ENCODE measurements around the gene RPL28.
"Not testable (repeated sequence)": the region's sequence is repeated elsewhere in the genome, so short reads cannot be mapped to it uniquely, and the experiment has no call there.

Gene RPL28

GRCh38 chr19:55418185-55418584, 32.5 kb downstream of the RPL28 start:
- H2BK15ac ChIP-seq (ENCODE audit: low read length) = no peak overlapping the region
- no peaks in the 10 kb centered on the region for H3K9me3 ChIP-seq (replicated peaks in 1 of 2; ENCODE audit: control insufficient read depth in 2 of 2, insufficient read depth in 1 of 2, low read depth in 1 of 2, low read length in 2 of 2)
- H3K27ac ChIP-seq (replicated peaks; ENCODE audit: low read length) = no peak overlapping the region
- H3K36me3 ChIP-seq (replicated peaks in 1 of 2; ENCODE audit: control insufficient read depth in 2 of 2, insufficient read depth in 2 of 2, low read length in 2 of 2) = no peaks in the 10 kb centered on the region
- peaks cover 0 to 2% (median 0%) of the 10 kb centered on the region in 3 experiments for H3K27me3 ChIP-seq (ENCODE audit: control insufficient read depth in 3 of 3, insufficient read depth in 3 of 3, low read depth in 1 of 3, low read length in 3 of 3)
- H2AFZ ChIP-seq (ENCODE audit: low read length) = peak overlapping the region; percentile 46
- no peak overlapping the region for H4K8ac ChIP-seq (ENCODE audit: low read depth, low read length)
- peak; percentile 67 for DNase-seq (ENCODE audit: low spot score)
- H3K4ac ChIP-seq (ENCODE audit: low read length) = no peak overlapping the region
- H3K79me1 ChIP-seq (ENCODE audit: low read depth, low read length) = no peaks in the 10 kb centered on the region
- no peak overlapping the region for H2BK120ac ChIP-seq (ENCODE audit: low read depth, low read length)
- H3K4me1 ChIP-seq (ENCODE audit: control insufficient read depth in 2 of 2, insufficient read depth in 1 of 2, low read depth in 1 of 2, low read length in 2 of 2) = peaks cover 0 to 2% of the 10 kb centered on the region in 2 donors
- no peak overlapping the region for H2BK12ac ChIP-seq (ENCODE audit: low read length)
- H2BK5ac ChIP-seq (ENCODE audit: low read length) = no peak overlapping the region
- H3K9ac ChIP-seq (ENCODE audit: low read depth, low read length, poor library complexity) = peak overlapping the region; percentile 24
- H3K18ac ChIP-seq (ENCODE audit: low read length) = no peak overlapping the region
- H3K4me2 ChIP-seq (ENCODE audit: insufficient read depth, low read length, poor library complexity, severe bottlenecking) = no peak overlapping the region
- H2AK5ac ChIP-seq (ENCODE audit: low read depth, low read length) = no peak overlapping the region
- H3K4me3 ChIP-seq (ENCODE audit: low read length in 2 of 2) = no peak overlapping the region
- WGBS, 2 donors (ENCODE audit: extremely low coverage in 2 of 2, insufficient read length in 2 of 2, insufficient replicate concordance in 1 of 2) = no CpG with 5 or more reads among the region's 7 CpGs
- no peak overlapping the region for H3K14ac ChIP-seq (ENCODE audit: low read length)
- H3K23ac ChIP-seq (ENCODE audit: low read depth, low read length, poor library complexity) = no peak overlapping the region
- no peak overlapping the region for H4K91ac ChIP-seq (ENCODE audit: low read depth, low read length, poor library complexity)

- Histone ChIP-seq H3K27ac (replicated peaks; ENCODE audit: low read length) (no peak overlapping the region), H3K4me3 (ENCODE audit: low read length in 2 of 2) (no peak overlapping the region), H3K36me3 (replicated peaks in 1 of 2; ENCODE audit: control insufficient read depth in 2 of 2, insufficient read depth in 2 of 2, low read length in 2 of 2) (no peaks in the 10 kb centered on the region), H2BK5ac (ENCODE audit: low read length) (no peak overlapping the region), H3K9me3 (replicated peaks in 1 of 2; ENCODE audit: control insufficient read depth in 2 of 2, insufficient read depth in 1 of 2, low read depth in 1 of 2, low read length in 2 of 2) (no peaks in the 10 kb centered on the region), H3K4me2 (ENCODE audit: insufficient read depth, low read length, poor library complexity, severe bottlenecking) (no peak overlapping the region), H3K4ac (ENCODE audit: low read length) (no peak overlapping the region), H3K14ac (ENCODE audit: low read length) (no peak overlapping the region), H3K27me3 (ENCODE audit: control insufficient read depth in 3 of 3, insufficient read depth in 3 of 3, low read depth in 1 of 3, low read length in 3 of 3) (peaks cover 0 to 2% (median 0%) of the 10 kb centered on the region in 3 experiments), H2BK15ac (ENCODE audit: low read length) (peak overlapping the region; percentile 49), H4K91ac (ENCODE audit: low read depth, low read length, poor library complexity) (no peak overlapping the region), H2AK5ac (ENCODE audit: low read depth, low read length) (no peak overlapping the region), H2BK12ac (ENCODE audit: low read length) (no peak overlapping the region), H2BK120ac (ENCODE audit: low read depth, low read length) (no peak overlapping the region), H3K18ac (ENCODE audit: low read length) (no peak overlapping the region), H3K9ac (ENCODE audit: low read depth, low read length, poor library complexity) (no peak overlapping the region), H3K79me1 (ENCODE audit: low read depth, low read length) (no peaks in the 10 kb centered on the region), H2AFZ (ENCODE audit: low read length) (no peak overlapping the region), H4K8ac (ENCODE audit: low read depth, low read length) (no peak overlapping the region), H3K4me1 (ENCODE audit: control insufficient read depth in 2 of 2, insufficient read depth in 1 of 2, low read depth in 1 of 2, low read length in 2 of 2) (peaks cover 0 to 2% of the 10 kb centered on the region in 2 donors), H3K23ac (ENCODE audit: low read depth, low read length, poor library complexity) (peak overlapping the region; percentile 31)
- WGBS, 2 donors (ENCODE audit: extremely low coverage in 2 of 2, insufficient read length in 2 of 2, insufficient replicate concordance in 1 of 2) = no CpG with 5 or more reads among the region's 5 CpGs
- no peak for DNase-seq (ENCODE audit: low spot score)
Observed at GRCh38 chr19:55419103-55419502, 33.4 kb downstream of the RPL28 start.

- no CpG with 5 or more reads among the region's 5 CpGs for WGBS, 2 donors (ENCODE audit: extremely low coverage in 2 of 2, insufficient read length in 2 of 2, insufficient replicate concordance in 1 of 2)
- no peak for DNase-seq (ENCODE audit: low spot score)
- no peak overlapping the region for H3K23ac ChIP-seq (ENCODE audit: low read depth, low read length, poor library complexity)
- H2BK5ac ChIP-seq (ENCODE audit: low read length) = peak overlapping the region; percentile 24
- H3K27me3 ChIP-seq (ENCODE audit: control insufficient read depth in 3 of 3, insufficient read depth in 3 of 3, low read depth in 1 of 3, low read length in 3 of 3) = peaks cover 0 to 3% (median 2%) of the 10 kb centered on the region in 3 experiments
- H3K9ac ChIP-seq (ENCODE audit: low read depth, low read length, poor library complexity) = no peak overlapping the region
- no peak overlapping the region for H3K4me3 ChIP-seq (ENCODE audit: low read length in 2 of 2)
- peak overlapping the region; percentile 49 for H2BK15ac ChIP-seq (ENCODE audit: low read length)
- no peak overlapping the region for H3K18ac ChIP-seq (ENCODE audit: low read length)
- no peak overlapping the region for H3K27ac ChIP-seq (replicated peaks; ENCODE audit: low read length)
- no peaks in the 10 kb centered on the region for H3K36me3 ChIP-seq (replicated peaks in 1 of 2; ENCODE audit: control insufficient read depth in 2 of 2, insufficient read depth in 2 of 2, low read length in 2 of 2)
- no peak overlapping the region for H3K4me2 ChIP-seq (ENCODE audit: insufficient read depth, low read length, poor library complexity, severe bottlenecking)
- H3K4ac ChIP-seq (ENCODE audit: low read length) = no peak overlapping the region
- H2AFZ ChIP-seq (ENCODE audit: low read length) = no peak overlapping the region
- H2BK12ac ChIP-seq (ENCODE audit: low read length) = no peak overlapping the region
- peak overlapping the region; percentile 63 for H2AK5ac ChIP-seq (ENCODE audit: low read depth, low read length)
- no peak overlapping the region for H4K91ac ChIP-seq (ENCODE audit: low read depth, low read length, poor library complexity)
- H4K8ac ChIP-seq (ENCODE audit: low read depth, low read length) = no peak overlapping the region
- H3K79me1 ChIP-seq (ENCODE audit: low read depth, low read length) = no peaks in the 10 kb centered on the region
- H3K4me1 ChIP-seq (ENCODE audit: control insufficient read depth in 2 of 2, insufficient read depth in 1 of 2, low read depth in 1 of 2, low read length in 2 of 2) = peaks cover 0 to 2% of the 10 kb centered on the region in 2 donors
- no peak overlapping the region for H2BK120ac ChIP-seq (ENCODE audit: low read depth, low read length)
- H3K9me3 ChIP-seq (replicated peaks in 1 of 2; ENCODE audit: control insufficient read depth in 2 of 2, insufficient read depth in 1 of 2, low read depth in 1 of 2, low read length in 2 of 2) = no peaks in the 10 kb centered on the region
- H3K14ac ChIP-seq (ENCODE audit: low read length) = peak overlapping the region; percentile 1
Observed at GRCh38 chr19:55419624-55420236, 34.0 kb downstream of the RPL28 start.

GRCh38 chr19:55421281-55421680, 35.5 kb downstream of the RPL28 start:
- not testable (repeated sequence) for H3K9me3 ChIP-seq (replicated peaks in 1 of 2; ENCODE audit: control insufficient read depth in 2 of 2, insufficient read depth in 1 of 2, low read depth in 1 of 2, low read length in 2 of 2); H2BK15ac ChIP-seq (ENCODE audit: low read length); H3K4me2 ChIP-seq (ENCODE audit: insufficient read depth, low read length, poor library complexity, severe bottlenecking)

More at GRCh38 chr19:55421281-55421680, 35.5 kb downstream of the RPL28 start:
- H2AK5ac ChIP-seq (ENCODE audit: low read depth, low read length); H4K8ac ChIP-seq (ENCODE audit: low read depth, low read length); H3K4me3 ChIP-seq (ENCODE audit: low read length in 2 of 2); H2BK120ac ChIP-seq (ENCODE audit: low read depth, low read length); H3K14ac ChIP-seq (ENCODE audit: low read length); H3K27ac ChIP-seq (replicated peaks; ENCODE audit: low read length); H3K18ac ChIP-seq (ENCODE audit: low read length); H3K9ac ChIP-seq (ENCODE audit: low read depth, low read length, poor library complexity); H2AFZ ChIP-seq (ENCODE audit: low read length); H2BK5ac ChIP-seq (ENCODE audit: low read length); H3K79me1 ChIP-seq (ENCODE audit: low read depth, low read length); H3K36me3 ChIP-seq (replicated peaks in 1 of 2; ENCODE audit: control insufficient read depth in 2 of 2, insufficient read depth in 2 of 2, low read length in 2 of 2); H4K91ac ChIP-seq (ENCODE audit: low read depth, low read length, poor library complexity); H3K4ac ChIP-seq (ENCODE audit: low read length); DNase-seq (ENCODE audit: low spot score); H3K4me1 ChIP-seq (ENCODE audit: control insufficient read depth in 2 of 2, insufficient read depth in 1 of 2, low read depth in 1 of 2, low read length in 2 of 2); H3K27me3 ChIP-seq (ENCODE audit: control insufficient read depth in 3 of 3, insufficient read depth in 3 of 3, low read depth in 1 of 3, low read length in 3 of 3); H2BK12ac ChIP-seq (ENCODE audit: low read length); H3K23ac ChIP-seq (ENCODE audit: low read depth, low read length, poor library complexity): not testable (repeated sequence)
- WGBS, 2 donors (ENCODE audit: extremely low coverage in 2 of 2, insufficient read length in 2 of 2, insufficient replicate concordance in 1 of 2) = no CpG with 5 or more reads among the region's 4 CpGs

All from neuronal stem cell (in vitro differentiated cells).